WERI-Rb-1 (cell line): ENCODE data around the gene GGTLC2.
"Not testable (repeated sequence)": the region's sequence is repeated elsewhere in the genome, so short reads cannot be mapped to it uniquely, and the experiment has no call there.

Experiments
- DNase-seq: peaks from one replicate; pipeline ENCODE4 v3.0.0-alpha.2; 2020
- H3K27ac ChIP-seq: fragments of 250-450 bp; sonication (Bioruptor Pico); 2 replicates; pipeline ENCODE4 v1.5.1; 2020; ENCODE audit warnings: mild to moderate bottlenecking, moderate library complexity
- H3K27me3 ChIP-seq: fragments of 250-450 bp; sonication (Bioruptor Pico); 2 replicates; pipeline ENCODE4 v1.5.1; 2021; ENCODE audit warnings: mild to moderate bottlenecking, low read depth, moderate library complexity; ENCODE audit not compliant: insufficient read depth, severe bottlenecking
- H3K36me3 ChIP-seq: fragments of 250-450 bp; sonication (Bioruptor Pico); 2 replicates; pipeline ENCODE4 v1.5.1; 2020; ENCODE audit warnings: mild to moderate bottlenecking, moderate library complexity
- H3K4me3 ChIP-seq: 2 replicates; pipeline ENCODE4 v1.5.1; 2011; ENCODE audit warnings: low read depth, mild to moderate bottlenecking, control low read depth, low read length
- H3K9me3 ChIP-seq: fragments of 250-450 bp; sonication (Bioruptor Pico); 2 replicates; pipeline ENCODE4 v1.5.1; 2021; ENCODE audit warnings: mild to moderate bottlenecking, moderate library complexity; ENCODE audit not compliant: severe bottlenecking
- TF ChIP-seq, protein P1 (sequence below): IDR thresholded peaks from 2 replicates; pipeline ENCODE4 v1.5.1; 2011; ENCODE audit warnings: low read depth, mild to moderate bottlenecking, control low read depth, inconsistent platforms, low read length

Gene GGTLC2

DNA sequence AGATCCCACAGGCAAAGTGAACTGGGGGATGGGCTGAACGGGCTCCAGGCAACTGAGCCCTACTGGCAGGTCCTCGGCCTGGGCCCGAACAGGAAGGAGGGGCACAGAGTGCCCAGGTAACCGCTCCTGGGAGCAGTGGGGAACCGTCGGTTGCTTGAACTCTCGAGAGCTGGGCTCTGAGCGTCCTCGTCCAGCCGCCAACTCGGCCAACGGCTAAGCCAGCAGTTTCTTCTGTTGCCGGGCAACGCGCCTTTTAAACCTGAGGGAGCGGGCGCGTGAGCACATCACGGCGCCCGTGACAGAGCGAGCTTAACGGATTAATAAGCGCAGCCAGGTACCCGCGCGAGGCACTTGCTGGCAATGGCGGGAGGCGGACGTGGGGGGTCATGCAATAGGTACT is at the start of gene GGTLC2:
Gene GGTLC2 (plus strand): TSS at position 301 of the 400 bp plus-strand sequence. CDS start 1,732 bp downstream, outside the sequence.
- DNase-seq, H3K9me3 ChIP-seq: not testable (repeated sequence)

DNA sequence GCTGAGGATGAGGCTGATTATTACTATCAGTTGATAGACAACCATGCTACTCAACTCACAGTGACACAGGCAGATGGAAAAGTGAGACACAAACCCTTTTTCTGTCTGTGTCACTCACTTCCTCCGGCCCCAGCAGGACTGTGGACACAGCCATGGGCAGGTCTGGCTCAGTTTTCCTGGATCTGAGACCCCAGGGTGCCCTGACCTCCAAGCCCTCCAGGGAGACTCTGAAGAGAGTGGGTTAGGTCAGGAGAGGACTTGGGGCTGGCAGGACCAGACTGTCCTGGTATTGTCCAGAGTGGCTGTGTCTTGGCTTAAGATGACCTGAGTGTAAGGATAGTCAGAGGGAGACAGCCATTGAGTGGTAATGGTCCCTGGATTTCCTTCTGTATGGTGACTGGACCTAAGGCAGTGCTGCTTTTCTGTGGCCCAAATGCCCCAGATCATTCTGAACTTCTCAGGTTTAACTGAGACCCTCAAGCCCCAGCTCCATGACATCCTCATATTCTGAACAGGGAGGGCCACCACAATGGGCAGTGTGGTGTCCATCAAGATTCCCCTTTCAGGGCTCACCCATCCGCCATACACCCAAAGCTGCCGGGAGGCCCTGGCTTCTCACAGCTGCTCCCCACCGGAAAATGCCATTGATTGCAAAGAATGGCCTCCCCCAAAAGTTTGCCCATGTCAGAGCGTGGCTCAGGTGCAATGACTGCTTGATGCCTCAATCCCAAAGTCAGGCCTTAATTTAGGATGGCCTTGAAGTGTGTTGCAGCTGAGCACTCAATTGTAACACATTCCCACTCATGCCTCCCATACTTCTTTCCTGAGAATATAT is 49.2 kb upstream of the GGTLC2 start:
- Histone ChIP-seq H3K4me3 (no peak overlapping the region), H3K9me3 (no peaks in the 10 kb centered on the region), H3K27ac (no peak overlapping the region), H3K36me3 (no peaks in the 10 kb centered on the region), H3K27me3 (no peaks in the 10 kb centered on the region)
- no peak for DNase-seq
- TF ChIP-seq, protein P1, sequence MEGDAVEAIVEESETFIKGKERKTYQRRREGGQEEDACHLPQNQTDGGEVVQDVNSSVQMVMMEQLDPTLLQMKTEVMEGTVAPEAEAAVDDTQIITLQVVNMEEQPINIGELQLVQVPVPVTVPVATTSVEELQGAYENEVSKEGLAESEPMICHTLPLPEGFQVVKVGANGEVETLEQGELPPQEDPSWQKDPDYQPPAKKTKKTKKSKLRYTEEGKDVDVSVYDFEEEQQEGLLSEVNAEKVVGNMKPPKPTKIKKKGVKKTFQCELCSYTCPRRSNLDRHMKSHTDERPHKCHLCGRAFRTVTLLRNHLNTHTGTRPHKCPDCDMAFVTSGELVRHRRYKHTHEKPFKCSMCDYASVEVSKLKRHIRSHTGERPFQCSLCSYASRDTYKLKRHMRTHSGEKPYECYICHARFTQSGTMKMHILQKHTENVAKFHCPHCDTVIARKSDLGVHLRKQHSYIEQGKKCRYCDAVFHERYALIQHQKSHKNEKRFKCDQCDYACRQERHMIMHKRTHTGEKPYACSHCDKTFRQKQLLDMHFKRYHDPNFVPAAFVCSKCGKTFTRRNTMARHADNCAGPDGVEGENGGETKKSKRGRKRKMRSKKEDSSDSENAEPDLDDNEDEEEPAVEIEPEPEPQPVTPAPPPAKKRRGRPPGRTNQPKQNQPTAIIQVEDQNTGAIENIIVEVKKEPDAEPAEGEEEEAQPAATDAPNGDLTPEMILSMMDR, result no peak

More for the DNA sequence above, at the start of gene GGTLC2:
- not testable (repeated sequence) for H3K4me3 ChIP-seq, H3K27me3 ChIP-seq, H3K36me3 ChIP-seq, H3K27ac ChIP-seq

DNA sequence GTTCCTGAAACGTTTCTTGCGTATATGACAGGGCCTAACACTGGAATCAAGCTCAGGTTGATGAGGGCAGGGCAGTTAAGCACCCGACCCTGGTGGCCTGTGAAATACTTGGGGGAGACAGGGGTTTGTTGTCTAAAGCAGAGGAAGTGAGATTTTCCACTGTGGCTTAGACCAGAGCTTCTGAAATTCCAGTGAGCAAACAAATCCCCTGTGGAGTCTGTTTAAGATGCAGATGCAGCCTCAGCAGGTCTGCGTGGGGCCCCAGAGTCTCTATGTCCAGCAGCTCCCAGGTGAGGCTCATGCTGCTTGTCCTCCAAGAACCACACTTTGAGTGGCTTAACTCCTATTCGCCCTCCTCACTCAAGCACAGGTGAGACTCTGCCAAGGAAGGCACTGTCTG is 46.3 kb upstream of the GGTLC2 start:
- DNase-seq, result no peak
- no peaks in the 10 kb centered on the region for H3K9me3 ChIP-seq
- H3K27ac ChIP-seq, result no peak overlapping the region
- TF ChIP-seq, protein P1, result no peak
- no peak overlapping the region for H3K4me3 ChIP-seq
- no peaks in the 10 kb centered on the region for H3K36me3 ChIP-seq
- H3K27me3 ChIP-seq, result no peaks in the 10 kb centered on the region

DNA sequence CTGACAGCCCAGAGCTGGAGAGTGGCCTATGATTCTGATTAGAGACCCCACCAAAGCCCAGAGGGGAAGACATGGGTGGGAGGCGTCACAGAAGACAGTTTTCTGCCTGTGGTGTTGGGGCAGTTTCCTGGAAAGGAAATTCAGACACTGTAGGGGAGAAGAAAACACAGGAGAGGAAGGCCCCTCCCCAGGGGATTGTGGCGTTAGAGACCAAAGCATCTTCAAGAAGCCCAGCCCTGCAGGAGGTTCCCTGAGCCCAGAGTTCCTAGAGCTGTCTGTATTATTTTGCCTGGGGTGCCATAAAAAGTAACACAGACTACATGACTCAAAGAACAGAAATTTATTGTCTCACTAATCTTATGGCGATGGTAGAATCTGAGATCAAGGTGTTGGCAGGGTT is 45.2 kb upstream of the GGTLC2 start:
- Histone ChIP-seq H3K27ac (no peak overlapping the region), H3K27me3 (no peaks in the 10 kb centered on the region), H3K9me3 (no peaks in the 10 kb centered on the region), H3K36me3 (no peaks in the 10 kb centered on the region), H3K4me3 (no peak overlapping the region)
- TF ChIP-seq, protein P1, result no peak
- DNase-seq, result no peak

DNA sequence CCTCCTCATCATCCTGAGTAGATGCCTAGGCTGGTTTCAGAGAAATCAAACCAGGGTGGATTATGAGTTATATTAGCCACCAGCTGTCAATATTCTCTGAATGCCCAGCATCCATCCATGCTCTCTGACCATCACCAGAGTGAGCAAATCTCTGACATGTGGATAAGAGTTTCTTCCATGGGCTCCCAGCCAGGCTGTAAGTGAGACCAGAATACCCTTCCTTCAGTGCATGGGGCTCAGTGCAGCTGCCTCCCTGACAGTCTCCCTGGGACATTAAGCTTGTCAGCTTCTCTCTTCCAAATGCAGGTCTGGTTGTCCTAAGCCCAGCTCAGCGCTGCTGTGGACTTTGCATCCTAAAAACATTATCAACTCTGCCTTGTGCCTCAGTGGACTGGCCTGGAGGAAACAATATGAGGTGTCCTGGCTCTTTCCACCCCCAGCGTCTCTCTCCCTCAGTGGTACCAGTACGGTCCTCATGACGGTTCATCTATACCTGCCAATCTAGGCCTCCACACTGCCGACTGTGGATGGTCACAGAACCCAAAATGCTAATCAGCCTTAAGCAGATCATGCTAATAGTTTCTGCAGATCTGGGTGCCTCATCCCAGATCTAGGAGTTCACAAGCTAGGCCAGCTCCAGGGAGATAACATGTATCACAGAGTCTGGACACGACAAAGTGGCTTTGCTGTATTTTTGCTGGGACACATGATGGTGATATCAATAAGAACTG is 43.7 kb upstream of the GGTLC2 start:
- no peak overlapping the region for H3K4me3 ChIP-seq
- no peaks in the 10 kb centered on the region for H3K27me3 ChIP-seq
- no peaks in the 10 kb centered on the region for H3K9me3 ChIP-seq
- H3K36me3 ChIP-seq, result no peaks in the 10 kb centered on the region
- no peak overlapping the region for H3K27ac ChIP-seq
- TF ChIP-seq, protein P1, result no peak
- DNase-seq, result no peak

DNA sequence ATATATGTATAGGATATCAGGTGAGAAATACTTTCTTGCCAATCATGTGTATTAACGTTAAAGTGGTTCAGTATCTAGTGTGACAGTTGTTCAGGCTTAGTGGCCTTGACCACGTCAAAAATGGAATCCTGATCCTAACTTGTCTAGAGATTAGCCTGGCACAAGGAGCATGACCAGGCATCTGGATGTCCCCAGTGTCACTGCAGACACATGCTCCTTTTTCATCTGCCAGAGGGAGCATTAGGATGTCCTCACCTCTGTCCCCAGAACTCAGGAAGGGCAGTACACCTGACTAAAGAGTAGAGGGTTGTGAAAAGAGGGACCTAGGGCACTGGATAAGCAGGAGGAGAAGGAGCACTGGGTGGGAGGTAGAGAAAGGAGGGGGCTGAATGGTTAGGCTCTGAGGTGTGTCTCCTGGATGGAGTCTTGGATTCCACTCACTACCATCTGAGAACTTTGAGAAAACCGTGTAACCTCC is 40.9 kb upstream of the GGTLC2 start:
- no peak for DNase-seq
- H3K27ac ChIP-seq, result no peak overlapping the region
- no peak overlapping the region for H3K4me3 ChIP-seq
- H3K27me3 ChIP-seq, result no peaks in the 10 kb centered on the region
- TF ChIP-seq, protein P1, result no peak
- H3K9me3 ChIP-seq, result no peaks in the 10 kb centered on the region
- H3K36me3 ChIP-seq, result no peaks in the 10 kb centered on the region
